HG02588 (cell line): ENCODE data around the gene MRPL40.

Experiments
- ATAC-seq: cut with Tn5 transposase; IDR thresholded peaks from one replicate; pipeline ENCODE4 v1.9.1; 2021; ENCODE audit warnings: mild to moderate bottlenecking, moderate library complexity; ENCODE audit not compliant: unreplicated experiment

Gene MRPL40

GRCh38 chr22:19478901-19479354, 46.6 kb downstream of the MRPL40 start, which contains the start of gene UFD1:
Gene UFD1, minus strand, starts transcription at chr22:19479193. Its CDS starts 108 bp downstream, at chr22:19479085.
- ATAC-seq = peak; percentile 42

- ATAC-seq = peak; percentile 81
Observed at GRCh38 chr22:19479355-19480172, 47.2 kb downstream of the MRPL40 start, which contains the start of gene CDC45. Gene CDC45, plus strand, starts transcription at chr22:19479920. Its CDS starts 49 bp downstream, at chr22:19479969.

GRCh38 chr22:19480173-19480568, 47.8 kb downstream of the MRPL40 start:
- ATAC-seq = no peak

DNA sequence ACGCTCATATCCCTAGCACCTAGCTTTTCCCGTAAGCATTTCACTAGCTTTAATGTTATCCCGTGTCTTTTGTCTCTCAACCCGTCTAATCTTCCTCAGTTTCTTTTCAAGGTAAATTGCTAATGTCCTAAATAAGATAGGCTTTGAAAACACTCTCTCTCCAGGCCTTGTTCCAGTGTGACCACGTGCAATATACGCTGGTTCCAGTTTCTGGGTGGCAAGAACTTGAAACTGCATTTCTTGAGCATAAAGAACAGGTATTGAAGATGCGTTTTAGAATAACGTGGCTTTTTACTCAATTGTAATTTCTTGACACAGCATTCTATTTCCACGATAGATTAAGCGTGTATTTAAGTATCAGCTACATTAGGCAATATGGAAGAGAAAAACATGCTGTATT, 48.4 kb downstream of the MRPL40 start:
- ATAC-seq = no peak

DNA sequence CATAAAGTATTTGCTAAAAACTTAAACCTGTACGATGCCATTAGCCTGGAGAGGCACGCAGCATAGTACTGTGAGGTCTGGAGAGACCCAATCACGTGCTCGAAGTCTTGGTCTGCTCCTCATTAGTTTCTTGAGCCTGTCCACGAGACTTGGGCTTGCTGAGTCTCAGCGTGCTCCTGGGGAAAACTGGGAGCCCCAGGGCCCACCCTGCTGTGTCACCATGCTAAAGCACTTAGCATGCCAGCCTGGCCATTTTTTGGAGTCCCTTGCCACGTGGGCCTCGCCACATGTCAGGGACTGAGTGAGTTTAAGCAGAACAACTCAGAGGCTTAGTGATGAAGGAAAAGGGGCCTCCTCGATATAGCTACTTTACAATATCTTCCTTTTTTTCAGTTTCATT, 50.0 kb downstream of the MRPL40 start:
- ATAC-seq = no peak

DNA sequence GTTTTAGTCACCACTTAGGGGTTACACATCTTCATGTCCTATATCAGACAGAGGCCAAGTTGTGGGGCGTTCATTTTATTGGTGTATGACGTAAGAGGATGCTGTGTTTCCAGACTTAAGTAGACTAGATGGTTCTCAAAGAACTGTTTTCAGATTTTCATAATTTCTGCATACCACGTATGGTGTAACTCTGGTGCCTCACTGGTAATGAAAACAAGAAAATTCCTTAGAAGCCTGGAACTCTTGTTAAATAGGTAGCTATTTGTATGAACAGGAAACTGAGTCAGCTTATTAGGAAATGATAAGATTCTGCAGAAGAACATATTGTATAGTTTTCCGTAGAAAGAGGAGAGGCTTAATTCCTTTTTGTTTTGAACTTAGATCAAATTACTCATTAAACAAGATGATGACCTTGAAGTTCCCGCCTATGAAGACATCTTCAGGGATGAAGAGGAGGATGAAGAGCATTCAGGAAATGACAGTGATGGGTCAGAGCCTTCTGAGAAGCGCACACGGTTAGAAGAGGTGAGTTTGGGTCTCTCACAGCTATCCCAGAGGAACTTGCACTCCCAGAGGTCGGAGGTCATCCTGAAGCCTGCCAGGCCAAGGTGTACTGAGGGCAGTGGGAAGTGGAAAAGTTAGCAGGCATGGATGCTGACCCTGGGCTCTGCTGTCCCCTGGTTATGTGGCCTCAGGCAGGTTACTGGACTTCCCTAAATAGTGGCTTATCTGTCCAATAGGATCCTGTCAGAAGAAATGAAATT, 51.3 kb downstream of the MRPL40 start:
- no peak for ATAC-seq
